ENCODE data around the gene CD99.

DNA sequence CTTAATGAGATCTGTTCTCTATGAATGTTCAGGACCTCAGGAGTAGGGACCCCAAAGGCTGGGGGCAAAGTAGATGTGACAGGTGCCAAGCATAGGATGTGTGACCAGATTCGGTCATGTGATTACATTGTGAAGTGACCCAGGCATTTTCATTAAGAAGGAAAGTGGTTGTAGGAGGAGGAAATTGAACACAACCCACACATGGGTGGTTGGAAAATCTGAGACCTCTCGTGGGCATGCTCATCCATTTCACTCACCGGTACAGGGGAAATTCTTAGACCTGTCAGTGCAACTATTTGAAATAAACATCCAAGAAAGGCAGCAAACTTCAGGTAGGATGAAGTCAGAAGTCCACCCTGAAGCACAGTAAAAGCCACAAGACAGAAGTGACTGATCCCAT lies 43.5 kb upstream of the CD99 start:
- no peak for TF ChIP-seq CTCF (conservative IDR thresholded peaks at IDR 0.05; ENCODE audit: low read depth in 2 of 2)
- no peak for TF ChIP-seq POLR2AphosphoS5 (IDR thresholded peaks at IDR 0.05; ENCODE audit: low read depth)
- no peak for TF ChIP-seq EZH2phosphoT487 (IDR thresholded peaks at IDR 0.05; ENCODE audit: unreplicated experiment)
- no peak for TF ChIP-seq STAT1 (IDR thresholded peaks at IDR 0.05; ENCODE audit: unreplicated experiment)
- TF ChIP-seq ZNF462 (CRISPR knock-in tag; IDR thresholded peaks at IDR 0.05), result no peak
- TF ChIP-seq CREB1 (CRISPR knock-in tag; IDR thresholded peaks at IDR 0.05; ENCODE audit: low read depth), result no peak
- TF ChIP-seq EZH2 (IDR thresholded peaks at IDR 0.05; ENCODE audit: low read depth, unreplicated experiment), result no peak
- TF ChIP-seq, protein P1, sequence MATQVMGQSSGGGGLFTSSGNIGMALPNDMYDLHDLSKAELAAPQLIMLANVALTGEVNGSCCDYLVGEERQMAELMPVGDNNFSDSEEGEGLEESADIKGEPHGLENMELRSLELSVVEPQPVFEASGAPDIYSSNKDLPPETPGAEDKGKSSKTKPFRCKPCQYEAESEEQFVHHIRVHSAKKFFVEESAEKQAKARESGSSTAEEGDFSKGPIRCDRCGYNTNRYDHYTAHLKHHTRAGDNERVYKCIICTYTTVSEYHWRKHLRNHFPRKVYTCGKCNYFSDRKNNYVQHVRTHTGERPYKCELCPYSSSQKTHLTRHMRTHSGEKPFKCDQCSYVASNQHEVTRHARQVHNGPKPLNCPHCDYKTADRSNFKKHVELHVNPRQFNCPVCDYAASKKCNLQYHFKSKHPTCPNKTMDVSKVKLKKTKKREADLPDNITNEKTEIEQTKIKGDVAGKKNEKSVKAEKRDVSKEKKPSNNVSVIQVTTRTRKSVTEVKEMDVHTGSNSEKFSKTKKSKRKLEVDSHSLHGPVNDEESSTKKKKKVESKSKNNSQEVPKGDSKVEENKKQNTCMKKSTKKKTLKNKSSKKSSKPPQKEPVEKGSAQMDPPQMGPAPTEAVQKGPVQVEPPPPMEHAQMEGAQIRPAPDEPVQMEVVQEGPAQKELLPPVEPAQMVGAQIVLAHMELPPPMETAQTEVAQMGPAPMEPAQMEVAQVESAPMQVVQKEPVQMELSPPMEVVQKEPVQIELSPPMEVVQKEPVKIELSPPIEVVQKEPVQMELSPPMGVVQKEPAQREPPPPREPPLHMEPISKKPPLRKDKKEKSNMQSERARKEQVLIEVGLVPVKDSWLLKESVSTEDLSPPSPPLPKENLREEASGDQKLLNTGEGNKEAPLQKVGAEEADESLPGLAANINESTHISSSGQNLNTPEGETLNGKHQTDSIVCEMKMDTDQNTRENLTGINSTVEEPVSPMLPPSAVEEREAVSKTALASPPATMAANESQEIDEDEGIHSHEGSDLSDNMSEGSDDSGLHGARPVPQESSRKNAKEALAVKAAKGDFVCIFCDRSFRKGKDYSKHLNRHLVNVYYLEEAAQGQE (IDR thresholded peaks at IDR 0.05; ENCODE audit: unreplicated experiment), result no peak
- TF ChIP-seq NANOG (IDR thresholded peaks at IDR 0.05; ENCODE audit: borderline replicate concordance), result no peak
